ENCODE measurements around the gene KLHL3.

The KLHL3 gene

GRCh38 chr5:137575847-137576246, 160.0 kb downstream of the KLHL3 start:
- DNase-seq (ENCODE audit: low read depth): no peak

- DNase-seq (ENCODE audit: low read depth): no peak
These were observed 160.7 kb downstream of the KLHL3 start for GRCh38 chr5:137575211-137575610.

GRCh38 chr5:137573376-137573775, 162.5 kb downstream of the KLHL3 start:
- no peak for DNase-seq (ENCODE audit: low read depth)

- no peak for DNase-seq (ENCODE audit: low read depth)
These were observed 163.7 kb downstream of the KLHL3 start for GRCh38 chr5:137572042-137572695.

DNA sequence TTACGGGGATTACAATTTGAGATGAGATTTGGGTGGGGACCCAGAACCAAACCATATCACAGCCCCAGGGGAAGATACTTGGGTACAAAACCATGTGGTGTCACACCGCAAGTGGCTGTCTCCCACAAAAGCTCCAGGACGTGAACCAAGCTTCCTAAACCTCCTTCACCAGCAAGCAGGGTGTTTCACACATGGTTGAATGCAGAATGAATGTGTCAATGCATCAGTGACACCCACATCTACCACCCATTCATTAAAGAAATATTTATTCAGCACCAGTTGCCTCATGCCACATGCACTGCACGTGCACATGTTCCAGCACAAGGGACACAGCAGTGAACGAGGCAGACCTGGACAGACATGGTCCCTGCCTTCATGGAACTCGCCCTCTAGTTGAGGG, 165.8 kb downstream of the KLHL3 start:
- no peak for DNase-seq (ENCODE audit: low read depth)

Data from CMK (cell line).